Breast epithelium (tissue), 4 donors: ENCODE results near the gene MACROD2. TPM values are rescaled to one million over a fixed set of nuclear protein-coding genes. Genes with fewer than 3 reads are reported as not detected.

Experiments used
- DNase-seq, 2 donors: peaks; one replicate each; pipeline ENCODE4 v3.0.0-alpha.2; 2019; ENCODE audit warnings: low spot score in 2 of 2
- H3K27ac ChIP-seq, 2 donors: fragments of 200-600 bp; sonication (generic) in 1 of 2; one replicate each; pipeline ENCODE4 v1.5.1; 2016 to 2019; ENCODE audit warnings: mild to moderate bottlenecking in 1 of 2
- H3K27me3 ChIP-seq, 2 donors: fragments of 200-600 bp; sonication (generic) in 1 of 2; one replicate each; pipeline versions ENCODE4 v1.5.1 to v1.6.0; 2017 to 2019; ENCODE audit warnings: control low read depth in 1 of 2, mild to moderate bottlenecking in 1 of 2
- H3K36me3 ChIP-seq: fragments of 200-600 bp; one replicate; pipeline ENCODE4 v1.5.1; 2019
- H3K4me1 ChIP-seq, 2 donors: fragments of 200-600 bp; sonication (generic); one replicate each; pipeline ENCODE4 v1.5.1; 2016 to 2019; ENCODE audit warnings: control low read depth in 1 of 2
- H3K4me3 ChIP-seq, 3 donors: fragments of 200-600 bp; sonication (generic); 1 replicate in 2 of 3; 2 replicates in 1 of 3; pipeline ENCODE4 v1.5.1; 2016 to 2019; ENCODE audit warnings: mild to moderate bottlenecking in 3 of 3, moderate library complexity in 2 of 3
- H3K9me3 ChIP-seq, 2 donors: fragments of 200-600 bp; sonication (generic) in 1 of 2; one replicate each; pipeline ENCODE4 v1.5.1; 2016 to 2019; ENCODE audit warnings: control low read depth in 1 of 2
- CTCF ChIP-seq, 3 donors: fragments of 450-650 bp; IDR thresholded peaks; one replicate each; pipeline ENCODE4 v1.5.1; 2016 to 2017; ENCODE audit warnings: antibody characterized with exemption in 3 of 3, mild to moderate bottlenecking in 3 of 3, moderate library complexity in 3 of 3
- POLR2A ChIP-seq: fragments of 450-650 bp; IDR thresholded peaks from one replicate; pipeline ENCODE4 v1.6.1; 2016; ENCODE audit warnings: antibody characterized with exemption, mild to moderate bottlenecking, moderate library complexity
- POLR2AphosphoS5 ChIP-seq, 3 donors: sonication (generic); formaldehyde crosslinking; IDR thresholded peaks; one replicate each; pipeline ENCODE4 v1.6.1; 2017; ENCODE audit warnings: antibody characterized with exemption in 3 of 3
- intact Hi-C: fragments of 100-400 bp; cut with DNase I; formaldehyde crosslinking; loops from one replicate; pipeline ENCODE4 v1.15.1; 2023; ENCODE audit warnings: low total_unique reads
- total RNA-seq, 3 donors: library from RNA; depleted of rRNA; stranded (reverse); fragments of >200 nt; gene quantifications; one replicate each; pipeline ENCODE4 v1.1.0, GENCODE V29; 2016

Gene MACROD2
- total RNA-seq, 3 donors from 2014 or later: 6.7 to 26.8 (median 8.8) TPM

- Histone ChIP-seq H3K4me3 (no peak overlapping the region), H3K36me3 (peaks cover 3% of the 10 kb centered on the region), H3K27me3 (no peaks in the 10 kb centered on the region), H3K27ac (no peak overlapping the region), H3K9me3 (no peaks in the 10 kb centered on the region), H3K4me1 (no peaks in the 10 kb centered on the region)
- DNase-seq: no peak
- TF ChIP-seq POLR2A (no peak), CTCF (IDR thresholded peaks at IDR 0.05) (no peak), POLR2AphosphoS5 (IDR thresholded peaks at IDR 0.05) (no peak)
- intact Hi-C loops: no loop called here
Observed at GRCh38 chr20:14344746-14345145, 349.4 kb downstream of the MACROD2 start.

- H3K36me3 ChIP-seq: no peaks in the 10 kb centered on the region
- H3K4me3 ChIP-seq: no peak overlapping the region
- DNase-seq: no peak
- H3K27me3 ChIP-seq: no peaks in the 10 kb centered on the region
- no peaks in the 10 kb centered on the region for H3K4me1 ChIP-seq
- H3K27ac ChIP-seq: no peak overlapping the region
- H3K9me3 ChIP-seq: no peaks in the 10 kb centered on the region
- intact Hi-C loops: no loop called here
- TF ChIP-seq CTCF (IDR thresholded peaks at IDR 0.05) (no peak), POLR2AphosphoS5 (IDR thresholded peaks at IDR 0.05) (no peak), POLR2A (no peak)
Observed at GRCh38 chr20:14355791-14356190, 360.5 kb downstream of the MACROD2 start.

GRCh38 chr20:14360416-14360815, 365.1 kb downstream of the MACROD2 start:
- no peak overlapping the region for H3K27ac ChIP-seq
- no peak for TF ChIP-seq CTCF (IDR thresholded peaks at IDR 0.05)
- TF ChIP-seq POLR2AphosphoS5 (IDR thresholded peaks at IDR 0.05): no peak
- no peak for TF ChIP-seq POLR2A

GRCh38 chr20:14361509-14362345, 366.4 kb downstream of the MACROD2 start:
- intact Hi-C loops: no loop called here
- TF ChIP-seq CTCF (IDR thresholded peaks at IDR 0.05) (no peak), POLR2A (no peak)
- Histone ChIP-seq H3K27me3 (no peaks in the 10 kb centered on the region), H3K4me3 (no peak overlapping the region), H3K27ac (no peak overlapping the region), H3K4me1 (no peaks in the 10 kb centered on the region), H3K9me3 (peaks cover 0 to 2% of the 10 kb centered on the region in 2 donors), H3K36me3 (no peaks in the 10 kb centered on the region)
- DNase-seq: no peak

More at GRCh38 chr20:14360416-14360815, 365.1 kb downstream of the MACROD2 start:
- no peak for DNase-seq
- Histone ChIP-seq H3K36me3 (no peaks in the 10 kb centered on the region), H3K4me3 (no peak overlapping the region), H3K4me1 (no peaks in the 10 kb centered on the region), H3K27me3 (no peaks in the 10 kb centered on the region), H3K9me3 (no peaks in the 10 kb centered on the region)
- intact Hi-C loops: no loop called here

- DNase-seq: no peak
- TF ChIP-seq POLR2A (no peak), CTCF (IDR thresholded peaks at IDR 0.05) (no peak), POLR2AphosphoS5 (IDR thresholded peaks at IDR 0.05) (no peak)
- Histone ChIP-seq H3K9me3 (no peaks in the 10 kb centered on the region), H3K27me3 (no peaks in the 10 kb centered on the region), H3K36me3 (no peaks in the 10 kb centered on the region), H3K27ac (no peak overlapping the region), H3K4me1 (no peaks in the 10 kb centered on the region), H3K4me3 (no peak overlapping the region)
- intact Hi-C loops: no loop called here
Observed at GRCh38 chr20:14374196-14374595, 378.9 kb downstream of the MACROD2 start.
